Posterior vena cava (tissue), 2 donors: ENCODE results near the gene RAPGEF2. TPM values are rescaled to one million over a fixed set of nuclear protein-coding genes. Genes with fewer than 3 reads are reported as not detected.
"Not testable (repeated sequence)": the region's sequence is repeated elsewhere in the genome, so short reads cannot be mapped to it uniquely, and the experiment has no call there.

Source experiments
- DNase-seq: peaks from one replicate; pipeline ENCODE4 v3.0.0-alpha.2; 2020; ENCODE audit warnings: low spot score
- intact Hi-C, 2 donors: fragments of 100-400 bp; cut with DNase I; formaldehyde crosslinking; loops; one replicate each; pipeline versions ENCODE4 v1.14.1 to v1.14.2; 2022 to 2023
- long read RNA-seq, 2 donors: library from polyadenylated mRNA; unstranded; transcript quantifications; one replicate each; pipeline ENCODE4 v2.0.0, GENCODE V29; 2020 to 2021
- total RNA-seq, 2 donors: library from RNA; stranded (reverse); fragmentation: NEBNext Ultra II Directional; extraction: Animal tissue kit (Norgen Biotek cat#: 25700); gene quantifications; one replicate each; pipeline ENCODE4 v1.2.1, GENCODE V29; 2021
- donor health status: DM: yes; HTN: yes; CAD: no.
- donor health status: DM: yes; HTN: yes; CAD: no.

Gene RAPGEF2, protein sequence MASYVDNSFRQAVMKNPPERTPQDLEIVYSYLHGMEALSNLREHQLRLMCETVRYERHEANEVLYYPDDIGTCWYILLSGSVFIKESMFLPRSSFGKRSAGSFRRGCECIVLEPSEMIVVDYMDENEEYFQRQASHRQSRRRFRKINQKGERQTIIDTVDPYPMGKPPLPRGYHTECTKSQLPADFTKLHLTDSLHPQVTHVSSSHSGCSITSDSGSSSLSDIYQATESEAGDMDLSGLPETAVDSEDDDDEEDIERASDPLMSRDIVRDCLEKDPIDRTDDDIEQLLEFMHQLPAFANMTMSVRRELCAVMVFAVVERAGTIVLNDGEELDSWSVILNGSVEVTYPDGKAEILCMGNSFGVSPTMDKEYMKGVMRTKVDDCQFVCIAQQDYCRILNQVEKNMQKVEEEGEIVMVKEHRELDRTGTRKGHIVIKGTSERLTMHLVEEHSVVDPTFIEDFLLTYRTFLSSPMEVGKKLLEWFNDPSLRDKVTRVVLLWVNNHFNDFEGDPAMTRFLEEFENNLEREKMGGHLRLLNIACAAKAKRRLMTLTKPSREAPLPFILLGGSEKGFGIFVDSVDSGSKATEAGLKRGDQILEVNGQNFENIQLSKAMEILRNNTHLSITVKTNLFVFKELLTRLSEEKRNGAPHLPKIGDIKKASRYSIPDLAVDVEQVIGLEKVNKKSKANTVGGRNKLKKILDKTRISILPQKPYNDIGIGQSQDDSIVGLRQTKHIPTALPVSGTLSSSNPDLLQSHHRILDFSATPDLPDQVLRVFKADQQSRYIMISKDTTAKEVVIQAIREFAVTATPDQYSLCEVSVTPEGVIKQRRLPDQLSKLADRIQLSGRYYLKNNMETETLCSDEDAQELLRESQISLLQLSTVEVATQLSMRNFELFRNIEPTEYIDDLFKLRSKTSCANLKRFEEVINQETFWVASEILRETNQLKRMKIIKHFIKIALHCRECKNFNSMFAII (N-terminal part only)
- total RNA-seq = 10 to 100 TPM; 25.6 to 28.2 TPM
- long read RNA-seq, donor 1, partial matches to known transcripts = 1 of 7 reads
- long read RNA-seq, donor 1, other reads (novel, unspliced or antisense) = 6 of 7 reads
- long read RNA-seq, donor 2, partial matches to known transcripts = 1 of 1 reads
- long read RNA-seq, donor 2, other reads (novel, unspliced or antisense) = 0 of 1 reads

DNA sequence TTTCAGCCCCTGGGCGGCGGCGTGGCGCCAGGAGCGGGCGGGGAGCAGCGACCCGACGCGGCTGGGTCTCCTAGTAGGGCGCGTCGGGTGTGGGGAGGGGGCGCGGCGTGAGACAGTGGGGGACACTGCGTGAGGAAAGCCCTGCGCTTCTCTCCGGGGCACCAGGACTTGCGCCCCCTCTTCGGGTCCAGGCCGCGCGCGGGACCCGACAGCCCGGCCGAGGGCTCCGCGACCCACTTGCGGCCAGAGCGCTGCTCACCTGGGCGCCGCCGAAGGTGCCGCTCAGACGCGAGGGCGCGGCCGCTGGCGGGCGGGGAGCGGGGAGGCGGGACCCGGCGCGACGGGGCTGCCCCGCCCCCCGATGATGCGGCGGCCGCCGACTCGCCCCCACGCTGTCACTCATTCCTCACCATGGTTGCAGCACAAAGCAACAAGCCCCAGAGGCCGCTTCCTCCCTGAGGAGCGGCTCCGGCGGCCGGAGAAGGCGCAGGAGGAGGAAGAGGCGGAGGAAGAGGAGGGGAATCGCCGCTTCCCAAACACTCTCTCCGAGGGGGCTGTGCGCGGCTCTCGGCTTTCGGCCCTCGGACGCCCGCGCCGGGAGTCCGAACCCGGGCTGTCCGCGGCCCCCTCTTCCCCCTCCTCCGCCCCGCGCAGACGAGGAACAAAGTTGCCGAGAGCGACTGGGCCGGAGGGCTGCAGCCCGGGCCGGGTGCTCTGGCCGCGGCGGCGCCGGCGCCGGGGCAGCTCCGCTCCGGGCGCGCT is at the start of gene RAPGEF2:
Gene RAPGEF2 (plus strand): TSS at position 458 of the 762 bp plus-strand sequence. CDS start 1,084 bp downstream, outside the sequence.
- intact Hi-C loops = no loop called here

DNA sequence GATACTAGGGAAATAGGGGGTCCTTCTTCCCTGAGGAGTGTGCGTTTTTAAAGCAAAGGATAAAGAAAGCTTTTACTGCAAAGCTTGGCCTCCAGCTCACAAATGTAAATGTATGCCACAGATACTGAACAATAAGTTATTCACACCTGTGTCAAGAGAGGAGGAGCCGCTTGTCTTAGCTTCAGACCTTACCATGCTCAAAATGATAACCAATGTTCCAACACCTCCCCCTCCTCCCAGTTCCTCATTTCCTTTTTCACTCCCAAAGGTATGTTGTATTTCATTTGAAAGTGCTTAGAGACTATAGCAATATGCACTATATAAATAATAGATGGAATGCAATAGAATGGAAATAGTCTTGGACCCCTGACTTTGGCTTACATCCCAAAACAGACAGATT is 47.0 kb upstream of the RAPGEF2 start:
- DNase-seq = no peak
- intact Hi-C loops = no loop called here

More for the DNA sequence above, at the start of gene RAPGEF2:
- peak; percentile 97 for DNase-seq

DNA sequence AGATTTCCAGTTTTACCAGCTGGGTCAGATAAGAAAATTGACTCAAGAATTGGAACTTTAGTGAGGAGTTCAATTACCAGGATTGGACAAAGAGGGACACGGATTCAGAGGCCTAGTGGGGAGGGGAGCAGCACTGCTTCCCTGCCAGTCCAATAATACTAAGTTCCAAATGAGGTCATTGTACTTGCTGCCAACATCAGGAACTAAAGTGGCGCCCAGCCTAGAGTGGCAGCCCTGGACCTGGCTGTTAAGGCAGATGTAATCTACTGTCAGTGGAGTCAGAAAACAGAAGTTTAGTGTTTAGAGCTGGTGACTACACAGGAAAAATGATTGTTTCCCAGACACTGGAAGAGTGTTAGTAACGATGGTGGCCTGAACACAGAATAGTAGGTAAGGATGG is 42.7 kb upstream of the RAPGEF2 start:
- DNase-seq = no peak
- intact Hi-C loops = no loop called here

DNA sequence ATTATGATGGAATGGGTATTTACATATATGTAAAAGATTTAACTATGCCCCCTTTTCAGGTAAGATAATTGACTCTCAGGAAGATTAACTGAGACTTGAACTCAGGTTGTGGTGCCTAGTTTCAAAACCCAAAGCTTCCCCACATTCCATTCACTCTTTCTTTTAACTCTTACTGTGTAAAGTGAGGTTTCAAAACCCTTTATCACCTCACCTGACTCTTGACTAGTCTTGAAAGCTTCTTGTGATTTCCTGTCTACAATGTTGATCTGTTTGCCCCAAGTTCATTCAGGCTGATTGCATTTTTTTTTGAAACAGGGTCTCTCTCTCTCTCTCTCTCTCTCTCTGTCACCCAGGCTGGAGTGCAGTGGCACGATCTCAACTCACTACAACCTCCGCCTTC is 40.5 kb upstream of the RAPGEF2 start:
- intact Hi-C loops = no loop called here
- DNase-seq = no peak

DNA sequence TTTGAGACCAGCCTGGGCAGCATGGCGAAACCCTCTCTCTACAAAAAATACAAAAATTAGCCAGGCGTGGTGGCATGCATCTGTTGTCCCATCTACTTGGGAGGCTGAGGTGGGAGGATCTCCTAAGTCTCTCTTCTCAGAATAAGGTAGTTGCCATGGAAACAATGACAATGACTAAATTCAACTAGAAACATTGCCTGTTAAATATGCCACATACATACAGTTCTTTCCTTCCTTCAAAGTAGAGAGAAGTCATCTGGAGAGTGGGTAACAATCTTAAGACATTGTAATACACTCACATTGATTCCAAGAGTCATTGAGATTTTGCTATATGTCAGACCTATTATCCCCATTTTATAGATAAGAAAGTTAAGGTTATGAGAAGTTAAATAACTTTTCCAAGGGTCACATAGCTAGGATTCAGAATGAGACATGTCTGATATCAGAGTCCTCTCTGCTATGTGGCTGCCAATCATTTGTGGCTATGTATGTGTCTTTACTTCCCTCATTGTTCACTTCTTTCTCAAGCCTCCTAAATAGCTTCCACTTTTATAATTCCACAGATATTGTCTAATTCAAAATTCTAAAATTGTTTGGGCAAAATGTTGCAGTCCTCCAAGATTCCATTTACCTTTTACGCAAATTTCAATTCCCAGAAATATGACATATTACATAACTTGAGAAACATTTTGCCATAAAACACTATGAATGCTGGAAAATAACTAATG is 37.2 kb upstream of the RAPGEF2 start:
- DNase-seq = no peak
- intact Hi-C loops = no loop called here

DNA sequence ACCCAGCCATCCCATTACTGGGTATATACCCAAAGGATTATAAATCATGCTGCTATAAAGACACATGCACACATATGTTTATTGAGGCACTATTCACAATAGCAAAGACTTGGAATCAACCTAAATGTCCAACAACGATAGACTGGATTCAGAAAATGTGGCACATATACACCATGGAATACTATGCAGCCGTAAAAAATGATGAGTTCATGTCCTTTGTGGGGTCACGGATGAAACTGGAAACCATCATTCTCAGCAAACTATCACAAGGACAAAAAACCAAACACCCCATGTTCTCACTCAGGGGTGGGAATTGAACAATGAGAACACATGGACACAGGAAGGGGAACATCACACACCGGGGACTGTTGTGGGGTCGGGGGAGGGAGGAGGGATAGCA is 34.7 kb upstream of the RAPGEF2 start:
- intact Hi-C loops = not testable (repeated sequence)

DNA sequence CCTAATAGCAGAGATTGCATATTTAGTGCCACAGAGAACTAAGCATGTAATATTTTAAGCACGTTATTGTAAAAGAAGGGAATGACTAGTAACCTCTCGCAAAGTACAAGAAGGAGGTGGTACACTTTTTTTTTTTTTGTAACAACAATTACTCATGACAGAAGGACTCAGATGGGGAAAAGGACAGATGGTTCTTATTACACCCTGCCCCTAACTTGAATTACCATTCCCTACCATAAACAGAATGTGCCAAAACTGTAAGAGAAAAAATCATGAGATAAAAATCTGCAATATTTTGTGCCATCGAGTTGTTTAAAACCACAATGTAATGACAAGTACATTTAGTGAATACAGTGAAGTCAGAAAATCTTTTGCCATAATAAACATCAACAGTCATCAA is 33.0 kb upstream of the RAPGEF2 start:
- intact Hi-C loops = no loop called here
- DNase-seq = no peak

More for the DNA sequence above, 34.7 kb upstream of the RAPGEF2 start:
- DNase-seq = not testable (repeated sequence)

DNA sequence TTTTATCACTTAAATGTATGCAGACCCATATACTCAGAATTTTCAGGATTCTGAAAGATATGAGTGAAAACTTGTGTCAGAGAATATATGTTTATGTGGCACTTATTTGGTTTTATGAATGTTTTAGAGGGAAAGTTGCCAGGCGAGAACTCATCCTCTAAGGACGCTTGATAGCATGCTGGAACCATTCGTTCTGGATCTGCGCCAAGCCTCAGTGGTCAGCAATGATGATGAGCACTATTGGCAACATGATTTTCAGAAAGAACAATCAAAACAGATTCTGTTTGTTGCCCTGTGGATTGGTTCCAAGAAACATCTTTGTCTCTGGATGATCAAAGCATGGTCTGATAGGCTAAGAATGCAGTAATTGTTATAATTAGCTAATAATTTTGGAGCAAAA is 32.1 kb upstream of the RAPGEF2 start:
- no peak for DNase-seq
- intact Hi-C loops = no loop called here

DNA sequence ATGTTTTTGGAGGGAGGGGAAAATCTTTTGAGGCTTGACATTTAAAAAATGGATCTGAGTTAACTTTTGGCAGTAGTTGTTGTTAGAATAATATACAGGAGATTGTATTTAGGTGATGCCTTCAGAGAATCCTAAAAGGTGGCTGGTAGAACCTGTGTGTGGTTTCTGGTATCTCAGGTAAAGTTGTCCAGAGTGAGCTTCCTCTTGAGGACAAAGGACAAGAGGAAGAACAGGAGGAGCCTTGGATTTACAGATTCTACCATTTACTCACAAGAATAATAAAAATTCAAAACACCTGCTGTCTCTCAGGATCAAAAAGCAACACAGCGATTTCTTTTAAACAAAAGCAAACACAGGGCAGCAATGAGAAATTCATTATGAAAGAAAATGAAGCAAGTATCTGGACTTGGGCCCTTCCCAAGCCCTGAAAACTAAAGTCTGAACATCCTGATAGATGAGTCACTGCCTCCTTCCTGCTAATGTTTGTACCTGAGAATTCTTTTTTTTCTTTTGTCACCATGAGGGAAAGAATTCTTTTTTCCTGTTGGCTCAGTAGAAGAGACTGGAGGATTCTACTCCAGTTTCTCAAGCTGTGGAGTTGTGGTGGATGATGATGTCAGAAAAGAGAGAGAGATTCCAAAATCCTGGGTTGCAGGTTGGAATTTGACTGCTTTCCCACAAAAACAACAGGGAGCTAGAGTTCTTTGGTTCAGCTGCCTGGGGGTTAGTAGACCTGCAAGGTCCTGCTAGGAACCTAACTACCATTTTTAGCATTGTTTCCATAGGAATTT is 31.5 kb upstream of the RAPGEF2 start:
- DNase-seq = no peak

DNA sequence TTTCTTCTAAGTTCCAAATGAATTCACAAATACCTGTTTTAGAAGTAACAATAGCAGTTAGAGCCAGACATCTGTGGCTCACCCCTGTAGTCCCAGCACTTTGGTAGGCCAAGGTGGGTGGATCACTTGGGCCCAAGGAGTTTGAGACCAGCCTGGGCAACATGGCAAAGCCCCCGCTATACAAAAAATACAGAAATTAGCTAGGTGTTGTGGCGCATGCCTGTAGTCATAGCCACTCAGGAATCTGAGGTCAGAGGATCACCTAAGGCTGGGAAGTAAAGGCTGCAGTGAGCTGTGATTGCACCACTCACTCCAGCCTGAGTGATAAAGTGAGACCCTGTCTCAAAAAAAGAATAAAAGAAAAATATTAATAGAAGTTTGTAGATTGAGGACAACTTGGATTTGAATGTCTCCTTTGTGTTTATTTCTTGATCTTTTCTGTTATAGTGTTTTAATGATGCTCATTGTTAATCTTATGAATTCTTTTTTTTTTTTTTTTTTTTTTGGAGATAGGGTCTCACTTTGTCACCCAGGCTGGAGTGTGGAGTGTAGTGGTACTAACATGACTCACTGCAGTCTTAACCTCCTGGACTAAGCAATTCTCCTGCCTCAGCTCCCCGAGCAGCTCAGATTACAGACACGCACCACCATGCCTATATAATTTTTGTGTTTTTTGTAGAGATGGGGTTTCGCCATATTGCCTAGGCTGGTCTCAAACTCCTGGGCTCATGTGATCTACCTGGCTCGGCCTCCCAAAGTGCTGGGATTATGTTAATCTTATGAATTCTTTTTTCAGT is 30.7 kb upstream of the RAPGEF2 start:
- intact Hi-C loops = no loop called here
- no peak for DNase-seq

More for the DNA sequence above, 31.5 kb upstream of the RAPGEF2 start:
- intact Hi-C loops = no loop called here

DNA sequence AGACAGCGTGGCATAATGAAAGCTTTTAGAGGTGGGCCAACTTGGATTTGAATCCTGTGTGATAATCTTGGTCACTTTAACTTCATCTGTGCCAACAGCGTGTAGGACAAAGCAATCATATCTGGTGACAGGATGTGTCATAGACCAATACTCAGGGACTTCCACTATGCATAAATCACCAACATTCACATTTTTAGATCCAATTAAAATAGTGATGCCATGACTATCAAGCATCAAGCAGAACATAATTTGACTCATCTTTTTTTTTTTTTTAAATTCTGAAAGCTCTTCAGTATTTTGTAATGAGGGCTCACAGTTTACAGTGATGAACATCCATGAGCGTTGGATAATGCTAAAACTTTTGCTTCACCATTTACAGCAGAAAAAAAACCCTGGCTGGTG is 27.3 kb upstream of the RAPGEF2 start:
- intact Hi-C loops = no loop called here

DNA sequence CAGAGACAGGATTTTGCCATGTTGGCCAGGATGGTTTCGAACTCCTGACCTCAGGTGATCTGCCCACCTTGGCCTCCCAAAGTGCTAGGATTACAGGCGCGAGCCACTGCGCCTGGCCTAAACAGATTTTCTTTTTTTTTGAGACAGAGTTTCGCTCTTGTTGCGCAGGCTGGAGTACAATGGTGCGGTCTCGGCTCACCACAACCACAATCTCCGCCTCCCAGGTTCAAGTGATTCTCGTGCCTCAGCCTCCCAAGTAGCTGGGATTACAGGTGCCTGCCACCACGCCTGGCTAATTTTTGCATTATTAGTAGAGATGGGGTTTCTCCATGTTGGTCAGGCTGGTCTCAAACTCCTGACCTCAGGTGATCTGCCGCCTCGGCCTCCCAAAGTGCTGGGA is 25.9 kb upstream of the RAPGEF2 start:
- intact Hi-C loops, DNase-seq: not testable (repeated sequence)

More for the DNA sequence above, 27.3 kb upstream of the RAPGEF2 start:
- no peak for DNase-seq

DNA sequence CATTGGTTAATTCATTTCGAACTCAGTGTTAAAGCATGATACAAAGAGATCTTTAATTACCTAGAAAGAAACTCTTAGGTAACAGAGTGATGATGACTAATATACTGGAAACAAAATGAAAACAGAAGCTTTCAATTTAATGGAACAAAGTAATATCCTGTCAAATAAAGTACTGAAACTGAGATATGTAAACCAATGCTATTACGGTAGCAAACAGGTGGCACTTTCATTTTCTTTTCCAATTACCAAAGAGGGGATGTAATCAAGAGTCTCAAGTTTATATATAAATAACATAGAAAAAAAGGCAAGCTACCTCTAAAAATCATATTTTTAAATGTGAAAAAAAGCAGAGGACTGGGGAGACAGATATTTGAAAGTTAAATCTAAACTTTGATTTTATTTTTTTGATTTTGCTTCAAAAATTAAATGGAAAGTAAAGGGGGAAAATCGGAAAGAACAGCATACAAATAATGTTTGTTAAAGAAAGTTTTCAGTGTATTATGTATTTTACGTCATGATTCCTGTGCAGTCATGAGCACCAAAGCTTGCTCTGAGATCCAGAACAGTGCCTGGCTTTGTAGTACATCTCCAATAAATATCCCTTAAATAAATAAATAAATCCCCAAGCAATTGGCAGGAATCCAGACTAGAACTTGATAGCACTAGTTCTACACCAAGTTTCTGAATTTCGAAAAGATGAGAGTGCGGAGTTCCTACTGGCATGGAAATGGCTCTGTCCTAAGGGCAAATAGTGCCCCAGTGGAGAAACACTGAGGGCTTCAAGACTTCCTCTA is 25.0 kb upstream of the RAPGEF2 start:
- intact Hi-C loops = no loop called here
- no peak for DNase-seq

DNA sequence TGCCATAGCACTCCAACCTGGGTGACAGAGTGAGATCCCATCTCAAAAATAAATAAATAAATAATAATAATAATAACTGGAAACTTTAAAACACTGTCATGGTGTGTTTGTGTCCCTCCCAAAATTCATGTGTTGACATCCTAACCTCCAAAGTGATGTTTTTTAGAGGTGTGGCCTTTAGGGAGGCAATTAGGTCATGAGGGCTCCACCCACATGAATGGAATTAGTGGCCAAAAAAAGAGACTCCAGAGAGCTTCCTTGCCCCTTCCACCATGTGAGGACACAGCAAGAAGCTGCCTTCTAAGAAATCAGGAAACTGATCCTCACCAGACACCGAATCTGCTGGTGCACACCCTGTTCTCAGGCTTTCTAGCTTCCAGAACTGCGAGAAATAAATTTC is 23.8 kb upstream of the RAPGEF2 start:
- no peak for DNase-seq
- intact Hi-C loops = no loop called here

DNA sequence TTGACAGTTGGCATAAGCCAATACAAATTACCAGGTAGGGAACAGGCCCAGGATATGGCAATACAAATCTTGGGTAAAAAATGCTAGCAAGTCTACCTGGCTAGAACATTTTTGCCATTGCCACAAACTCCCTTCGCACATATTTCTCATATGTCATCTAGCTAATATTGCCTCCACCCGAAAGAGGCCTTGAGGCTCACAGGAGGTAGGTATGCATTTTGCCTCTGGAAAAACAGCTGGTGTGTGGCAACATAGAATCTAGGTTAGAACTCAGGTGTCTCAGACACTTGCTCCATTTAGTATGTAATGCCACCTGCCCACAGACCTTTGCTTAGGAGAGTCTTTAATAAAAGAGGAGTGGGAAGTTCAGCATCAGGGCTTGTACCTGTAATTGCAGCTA is 16.3 kb upstream of the RAPGEF2 start:
- intact Hi-C loops = no loop called here
- DNase-seq = no peak

DNA sequence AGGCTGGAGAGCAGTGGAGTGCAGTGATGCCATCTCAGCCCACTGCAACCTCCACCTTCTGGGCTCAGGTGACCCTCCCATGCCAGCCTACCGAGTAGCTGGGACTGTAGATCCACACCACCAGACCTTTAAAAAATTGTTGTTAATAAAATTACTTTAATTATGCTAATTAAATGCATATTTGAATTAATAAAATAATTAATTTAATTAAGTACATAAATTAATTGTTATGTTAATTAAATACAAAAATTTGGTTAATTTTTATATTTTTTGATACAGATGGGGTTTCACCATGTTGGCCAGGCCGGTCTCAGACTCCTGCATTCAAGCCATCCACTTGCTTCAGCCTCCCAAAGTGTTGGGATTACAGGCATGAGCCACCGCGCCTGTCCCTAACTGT is 12.6 kb upstream of the RAPGEF2 start:
- intact Hi-C loops = no loop called here
- DNase-seq = no peak
